K562 (cell line): Measurements from ENCODE around the gene PTPN14. TPM values are rescaled to one million over a fixed set of nuclear protein-coding genes. Genes with fewer than 3 reads are reported as not detected.

Source experiments
- BRCA1 ChIP-seq, 2 experiments: fragments of 450-650 bp in 1 of 2; sonication (generic) in 1 of 2; formaldehyde crosslinking in 1 of 2; IDR thresholded peaks; 2 replicates each; pipeline versions ENCODE4 v1.5.0 to v1.6.1; 2017 to 2020; ENCODE audit warnings: mild to moderate bottlenecking in 1 of 2, missing genetic modification reagents in 1 of 2
- DACH1 ChIP-seq: fragments of 450-650 bp; IDR thresholded peaks from 2 replicates; pipeline ENCODE4 v1.6.1; 2018; ENCODE audit not compliant: partially characterized antibody
- DDX20 ChIP-seq: fragments of 450-650 bp; IDR thresholded peaks from 2 replicates; pipeline ENCODE4 v1.6.1; 2016; ENCODE audit warnings: missing genetic modification characterization, low read depth, mild to moderate bottlenecking, missing compliant biosample characterization, moderate library complexity
- ETV6 ChIP-seq, 3 experiments: fragments of 150-350 bp in 1 of 3; sonication (generic) in 1 of 3; formaldehyde crosslinking in 1 of 3; IDR thresholded peaks; 2 replicates each; pipeline versions ENCODE4 v1.6.1 to v1.8.0; 2014 to 2022; ENCODE audit warnings: borderline replicate concordance in 2 of 3, low read depth in 2 of 3, antibody characterized with exemption in 1 of 3, low read length in 1 of 3, mild to moderate bottlenecking in 1 of 3, missing genetic modification reagents in 1 of 3
- EZH2 ChIP-seq: IDR thresholded peaks from 2 replicates; pipeline ENCODE4 v1.6.1; 2012; ENCODE audit warnings: low read depth, mild to moderate bottlenecking, inconsistent platforms, low read length, borderline replicate concordance
- NCOA4 ChIP-seq: fragments of 450-650 bp; IDR thresholded peaks from 2 replicates; pipeline ENCODE4 v1.6.1; 2018; ENCODE audit warnings: mild to moderate bottlenecking; ENCODE audit not compliant: partially characterized antibody
- POLR2A ChIP-seq: fragments of 450-650 bp; conservative IDR thresholded peaks from 2 replicates; pipeline ENCODE4 v1.6.1; 2016
- SMAD3 ChIP-seq: fragments of 450-650 bp; formaldehyde crosslinking; conservative IDR thresholded peaks from 2 replicates; pipeline ENCODE4 v1.4.0; 2020; ENCODE audit warnings: mild to moderate bottlenecking
- TEAD1 ChIP-seq, 2 experiments: fragments of 450-650 bp in 1 of 2; sonication (generic) in 1 of 2; formaldehyde crosslinking; IDR thresholded peaks; 2 replicates each; pipeline versions ENCODE4 v1.4.0 to v1.8.0; 2020 to 2022; ENCODE audit warnings: mild to moderate bottlenecking in 2 of 2, missing genetic modification reagents in 1 of 2
- ZNF134 ChIP-seq: fragments of 250-450 bp; sonication (Bioruptor Pico); conservative IDR thresholded peaks from 2 replicates; pipeline ENCODE4 v1.4.0; 2020
- polyA plus RNA-seq, 8 experiments: library from polyadenylated mRNA; depleted of rRNA in 4 of 8; stranded (reverse) in 5 of 8; unstranded in 3 of 8; fragments of >200 nt; fragmentation: Nextera tagmentation in 2 of 8; fragmentation: Illumina TruSeq in 1 of 8; extraction: Ambion mirVana in 2 of 8; extraction: Trizol in 1 of 8; gene quantifications; 2 replicates each; pipeline versions ENCODE4 v1.2.1 to v1.2.3, GENCODE V29; 2011 to 2014; ENCODE audit warnings: inconsistent platforms in 1 of 8, missing spikeins in 1 of 8
- total RNA-seq, 7 experiments: library from RNA; depleted of rRNA in 6 of 7; stranded (reverse); fragments of >200 nt in 6 of 7; fragmentation: Illumina TruSeq in 2 of 7; extraction: Trizol in 2 of 7; gene quantifications; 2 replicates each; pipeline versions ENCODE4 v1.2.1 to v1.2.3, GENCODE V29; 2011 to 2021; ENCODE audit warnings: low replicate concordance in 1 of 7
- TF ChIP-seq, protein P1 (sequence below): fragments of 450-650 bp; formaldehyde crosslinking; IDR thresholded peaks from 2 replicates; pipeline ENCODE4 v1.4.0; 2020; ENCODE audit warnings: mild to moderate bottlenecking, moderate library complexity
- TF ChIP-seq, protein P2 (sequence below): sonication (generic); formaldehyde crosslinking; IDR thresholded peaks from 2 replicates; pipeline ENCODE4 v1.9.0; 2022; ENCODE audit warnings: mild to moderate bottlenecking, missing genetic modification reagents

Gene PTPN14
- total and polyA plus RNA-seq, 9 of the 15 experiments (the other 6 are each of a cell fraction or from before 2014, with no cell fraction given): 0.01 to 0.29 (median 0.04) TPM; not detected in 6

DNA sequence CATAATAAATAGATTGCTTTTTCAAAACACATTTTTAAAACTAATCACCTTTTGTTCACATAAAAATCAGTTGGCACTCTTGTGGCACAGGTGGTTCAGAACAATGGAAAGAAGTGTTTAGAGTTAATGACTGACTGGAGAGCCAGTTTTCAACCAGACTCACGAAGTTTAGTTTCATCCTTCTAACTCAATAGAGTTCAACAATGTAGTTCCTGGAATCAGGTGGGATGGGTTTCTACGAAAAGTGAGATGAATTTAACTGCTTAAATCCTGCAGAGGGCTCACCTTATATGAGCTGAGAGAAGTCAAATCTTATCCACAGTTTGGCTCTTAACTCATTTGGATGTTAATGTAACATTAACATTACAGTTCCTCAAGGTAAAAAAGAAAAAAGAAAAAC lies 153.9 kb downstream of the PTPN14 start (continued):
- TF ChIP-seq, protein P1, sequence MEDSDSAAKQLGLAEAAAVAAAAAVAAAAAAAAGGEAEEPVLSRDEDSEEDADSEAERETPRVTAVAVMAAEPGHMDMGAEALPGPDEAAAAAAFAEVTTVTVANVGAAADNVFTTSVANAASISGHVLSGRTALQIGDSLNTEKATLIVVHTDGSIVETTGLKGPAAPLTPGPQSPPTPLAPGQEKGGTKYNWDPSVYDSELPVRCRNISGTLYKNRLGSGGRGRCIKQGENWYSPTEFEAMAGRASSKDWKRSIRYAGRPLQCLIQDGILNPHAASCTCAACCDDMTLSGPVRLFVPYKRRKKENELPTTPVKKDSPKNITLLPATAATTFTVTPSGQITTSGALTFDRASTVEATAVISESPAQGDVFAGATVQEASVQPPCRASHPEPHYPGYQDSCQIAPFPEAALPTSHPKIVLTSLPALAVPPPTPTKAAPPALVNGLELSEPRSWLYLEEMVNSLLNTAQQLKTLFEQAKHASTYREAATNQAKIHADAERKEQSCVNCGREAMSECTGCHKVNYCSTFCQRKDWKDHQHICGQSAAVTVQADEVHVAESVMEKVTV (CRISPR knock-in tag): no peak
- TF ChIP-seq POLR2A (no peak), SMAD3 (CRISPR knock-in tag) (no peak), DDX20 (tag) (no peak), ETV6 (IDR thresholded peaks at IDR 0.05; ENCODE audit: borderline replicate concordance in 1 of 2, low read depth in 2 of 2, low read length in 1 of 2) (no peak), ETV6 (CRISPR knock-in tag; IDR thresholded peaks at IDR 0.05; ENCODE audit: borderline replicate concordance) (no peak), EZH2 (no peak), NCOA4 (no peak), ZNF134 (no peak), DACH1 (no peak), TEAD1 (CRISPR knock-in tag; IDR thresholded peaks at IDR 0.05) (no peak), BRCA1 (IDR thresholded peaks at IDR 0.05) (no peak), BRCA1 (CRISPR knock-in tag; IDR thresholded peaks at IDR 0.05) (no peak)
- TF ChIP-seq, protein P2, sequence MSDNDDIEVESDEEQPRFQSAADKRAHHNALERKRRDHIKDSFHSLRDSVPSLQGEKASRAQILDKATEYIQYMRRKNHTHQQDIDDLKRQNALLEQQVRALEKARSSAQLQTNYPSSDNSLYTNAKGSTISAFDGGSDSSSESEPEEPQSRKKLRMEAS (CRISPR knock-in tag): no peak
